ENCODE measurements around the gene RFX3. TPM values are rescaled to one million over a fixed set of nuclear protein-coding genes. Genes with fewer than 3 reads are reported as not detected.

Gene RFX3
- total RNA-seq, 1 donor from 2014 or later: 39.1 TPM

DNA sequence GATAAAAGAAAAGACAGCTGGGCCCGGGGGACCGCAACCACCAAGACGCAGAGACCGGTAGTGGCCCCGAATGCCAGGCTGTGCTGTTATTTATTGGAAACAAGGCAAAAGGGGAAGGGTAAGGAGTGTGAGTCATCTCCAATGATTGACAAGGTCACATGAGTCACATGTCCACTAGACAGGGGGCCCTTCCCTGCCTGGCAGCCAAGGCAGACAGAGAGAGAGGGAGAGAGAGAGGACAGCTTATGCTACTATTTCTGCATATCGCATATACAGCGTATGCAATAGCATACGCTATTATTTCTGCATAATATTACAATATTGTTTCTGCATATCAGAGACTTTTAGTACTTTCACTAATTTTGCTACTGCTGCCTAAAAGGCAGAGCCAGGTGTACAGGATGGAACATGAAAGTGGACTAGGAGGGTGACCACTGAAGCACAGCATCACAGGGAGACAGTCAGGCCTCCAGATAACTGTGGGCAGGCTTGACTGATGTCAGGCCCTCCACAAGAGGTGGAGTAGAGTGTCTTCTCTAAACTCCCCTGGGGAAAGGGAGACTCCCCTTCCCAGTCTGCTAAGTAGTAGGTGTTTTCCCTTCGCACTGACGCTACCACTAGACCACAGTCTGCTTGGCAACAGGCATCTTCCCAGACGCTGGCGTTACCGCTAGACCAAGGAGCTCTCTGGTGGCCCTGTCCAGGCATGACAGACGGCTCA is 50.3 kb downstream of the RFX3 start:
- Mint-ChIP-seq H3K4me3 (peak overlapping the region; percentile 53), H3K4me1 (peaks cover 76% of the 10 kb centered on the region), H3K36me3 (ENCODE audit: low read depth) (peaks cover 15% of the 10 kb centered on the region), H3K9me3 (peaks cover 11% of the 10 kb centered on the region), H3K27me3 (no peaks in the 10 kb centered on the region), H3K27ac (peak overlapping the region; percentile 87)
- DNase-seq (no peak), ATAC-seq (ENCODE audit: low read depth) (peak; percentile 9)
- TF ChIP-seq, protein P1, sequence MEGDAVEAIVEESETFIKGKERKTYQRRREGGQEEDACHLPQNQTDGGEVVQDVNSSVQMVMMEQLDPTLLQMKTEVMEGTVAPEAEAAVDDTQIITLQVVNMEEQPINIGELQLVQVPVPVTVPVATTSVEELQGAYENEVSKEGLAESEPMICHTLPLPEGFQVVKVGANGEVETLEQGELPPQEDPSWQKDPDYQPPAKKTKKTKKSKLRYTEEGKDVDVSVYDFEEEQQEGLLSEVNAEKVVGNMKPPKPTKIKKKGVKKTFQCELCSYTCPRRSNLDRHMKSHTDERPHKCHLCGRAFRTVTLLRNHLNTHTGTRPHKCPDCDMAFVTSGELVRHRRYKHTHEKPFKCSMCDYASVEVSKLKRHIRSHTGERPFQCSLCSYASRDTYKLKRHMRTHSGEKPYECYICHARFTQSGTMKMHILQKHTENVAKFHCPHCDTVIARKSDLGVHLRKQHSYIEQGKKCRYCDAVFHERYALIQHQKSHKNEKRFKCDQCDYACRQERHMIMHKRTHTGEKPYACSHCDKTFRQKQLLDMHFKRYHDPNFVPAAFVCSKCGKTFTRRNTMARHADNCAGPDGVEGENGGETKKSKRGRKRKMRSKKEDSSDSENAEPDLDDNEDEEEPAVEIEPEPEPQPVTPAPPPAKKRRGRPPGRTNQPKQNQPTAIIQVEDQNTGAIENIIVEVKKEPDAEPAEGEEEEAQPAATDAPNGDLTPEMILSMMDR (IDR thresholded peaks at IDR 0.05): no peak
- POLR2A ChIA-PET: interaction anchor here (1.6 to 12.9 kb wide), 2 partner anchors 33 to 50 kb away, joined by 9 to 309 read pairs; partner anchors contain the start of gene RFX3
- intact Hi-C loops (cut with micrococcal nuclease): loop anchor here (2.0 to 5.0 kb wide), 2 partner anchors 78 to 1461 kb away; partner anchors contain the start of gene SMARCA2
- CTCF ChIA-PET: interaction anchor here (1.6 kb wide), 1 partner anchor 51 kb away, joined by 4 read pairs; no protein-coding TSS in a partner anchor

DNA sequence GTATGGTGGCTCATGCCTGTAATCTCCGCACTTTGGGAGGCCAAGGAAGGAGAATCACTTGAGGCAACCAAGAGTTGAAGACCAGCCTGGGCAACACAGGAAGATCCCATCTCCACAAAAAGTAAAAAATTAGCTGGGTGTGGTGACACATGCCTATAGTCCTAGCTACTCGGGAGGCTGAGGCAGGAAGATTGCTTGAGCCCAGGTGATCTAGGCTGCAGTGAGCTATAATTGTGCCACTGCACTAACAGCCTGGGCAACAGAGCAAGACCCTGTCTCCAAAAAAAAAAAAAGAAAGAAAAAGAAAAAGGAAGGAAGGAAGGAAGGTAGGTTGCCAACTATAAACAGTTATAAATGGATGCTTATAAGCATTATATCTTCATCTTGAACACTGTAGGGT is 51.0 kb downstream of the RFX3 start:
- TF ChIP-seq, protein P1 (IDR thresholded peaks at IDR 0.05): no peak
- DNase-seq: no peak
- Mint-ChIP-seq H3K4me1 (peaks cover 72% of the 10 kb centered on the region), H3K4me3 (peak overlapping the region; percentile 53), H3K36me3 (ENCODE audit: low read depth) (peaks cover 12% of the 10 kb centered on the region), H3K27me3 (no peaks in the 10 kb centered on the region), H3K27ac (peak overlapping the region; percentile 87), H3K9me3 (peaks cover 11% of the 10 kb centered on the region)
- intact Hi-C loops (cut with micrococcal nuclease): loop anchor here (2.0 to 5.0 kb wide), 2 partner anchors 78 to 1460 kb away; partner anchors contain the start of gene SMARCA2
- ChIA-PET POLR2A (interaction anchor here (0.7 to 12.9 kb wide), 3 partner anchors 33 to 1266 kb away, joined by 6 to 309 read pairs (median 6); partner anchors contain the start of gene RFX3), CTCF (interaction anchor here (1.6 kb wide), 1 partner anchor 52 kb away, joined by 4 read pairs; no protein-coding TSS in a partner anchor)
- ATAC-seq (ENCODE audit: low read depth): no peak

DNA sequence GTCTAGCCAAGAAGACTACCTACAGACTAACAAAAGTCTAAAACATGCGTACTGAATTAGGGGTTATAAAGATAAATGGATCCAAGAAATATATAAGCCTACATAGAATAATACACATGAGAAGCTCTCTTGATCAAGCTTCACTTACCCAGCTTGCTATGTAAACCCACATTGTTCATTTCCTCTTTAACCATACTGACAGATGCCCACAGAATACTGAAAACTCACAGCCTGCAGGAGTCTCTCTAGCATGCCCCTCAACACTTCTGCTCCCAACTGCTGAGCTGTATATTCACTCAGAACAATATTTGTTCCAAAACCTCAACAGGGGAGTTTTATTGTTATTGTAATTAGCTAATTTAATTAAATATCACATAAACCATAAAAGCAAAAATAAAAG is 52.4 kb downstream of the RFX3 start:
- intact Hi-C loops (cut with micrococcal nuclease): loop anchor here (1.0 kb wide), 1 partner anchor 53 kb away; the partner anchor contains the start of gene RFX3
- peaks cover 59% of the 10 kb centered on the region for H3K4me1 Mint-ChIP-seq

DNA sequence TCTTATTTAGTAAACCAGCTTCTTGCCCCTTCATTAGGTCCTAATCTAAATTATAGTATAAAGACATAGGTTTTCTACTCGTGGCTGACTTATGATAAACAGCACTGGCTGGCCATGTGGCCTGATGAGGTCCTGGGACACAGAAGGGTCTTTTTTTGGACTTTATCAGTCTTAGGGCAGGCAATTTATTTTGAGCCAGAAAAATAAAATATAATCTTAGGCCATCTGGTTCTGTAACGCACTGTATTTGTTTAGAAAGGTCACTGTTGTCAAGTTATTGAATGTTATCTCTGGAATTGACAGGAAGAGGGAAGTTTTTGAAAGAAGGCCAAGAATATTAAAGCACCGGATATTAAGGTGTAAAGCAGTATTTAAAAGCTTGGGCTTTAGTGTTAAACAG is 53.9 kb downstream of the RFX3 start:
- DNase-seq (no peak), ATAC-seq (ENCODE audit: low read depth) (no peak)
- H3K9me3 Mint-ChIP-seq: peaks cover 7% of the 10 kb centered on the region
- POLR2A ChIA-PET: interaction anchor here (12.9 kb wide), 1 partner anchor 54 kb away, joined by 309 read pairs; the partner anchor contains the start of gene RFX3
- no peak overlapping the region for H3K27ac Mint-ChIP-seq
- CTCF ChIA-PET: interaction anchor here (1.0 kb wide), 1 partner anchor 54 kb away, joined by 3 read pairs; the partner anchor contains the start of gene RFX3
- H3K27me3 Mint-ChIP-seq: no peaks in the 10 kb centered on the region
- no peak overlapping the region for H3K4me3 Mint-ChIP-seq
- peaks cover 4% of the 10 kb centered on the region for H3K36me3 Mint-ChIP-seq (ENCODE audit: low read depth)
- TF ChIP-seq, protein P1 (IDR thresholded peaks at IDR 0.05): no peak
- peaks cover 50% of the 10 kb centered on the region for H3K4me1 Mint-ChIP-seq
- intact Hi-C loops (cut with micrococcal nuclease): no loop called here

More for the DNA sequence above, 52.4 kb downstream of the RFX3 start:
- no peaks in the 10 kb centered on the region for H3K27me3 Mint-ChIP-seq
- peak overlapping the region; percentile 68 for H3K27ac Mint-ChIP-seq
- H3K4me3 Mint-ChIP-seq: peak overlapping the region; percentile 5
- ATAC-seq (ENCODE audit: low read depth): peak; percentile 75
- no peak for DNase-seq
- H3K36me3 Mint-ChIP-seq (ENCODE audit: low read depth): peaks cover 11% of the 10 kb centered on the region
- ChIA-PET POLR2A (interaction anchor here (1.6 to 12.9 kb wide), 2 partner anchors 34 to 52 kb away, joined by 6 to 309 read pairs; partner anchors contain the start of gene RFX3), CTCF (interaction anchor here (0.7 to 1.1 kb wide), 4 partner anchors 32 to 54 kb away, joined by 3 to 8 read pairs (median 4); no protein-coding TSS in a partner anchor)
- H3K9me3 Mint-ChIP-seq: peaks cover 11% of the 10 kb centered on the region
- TF ChIP-seq, protein P1 (IDR thresholded peaks at IDR 0.05): no peak

Measured in activated B cell treated with CpG ODN at 0.5 μM for 24 hours (primary cell).